Activated naive CD8-positive, alpha-beta T cell treated with anti-CD3 and anti-CD28 coated beads for 36 hours (primary cell): ENCODE data around the gene TTC34. TPM values are rescaled to one million over a fixed set of nuclear protein-coding genes. Genes with fewer than 3 reads are reported as not detected.
"Not testable (repeated sequence)": the region's sequence is repeated elsewhere in the genome, so short reads cannot be mapped to it uniquely, and the experiment has no call there.

Source experiments
- DNase-seq: peaks from one replicate; pipeline ENCODE4 v3.0.0; 2021
- H3K27ac Mint-ChIP-seq: one replicate; pipeline ENCODE4 v1.8.0; 2022; ENCODE audit warnings: mild to moderate bottlenecking, moderate library complexity, mixed read lengths
- H3K27me3 Mint-ChIP-seq: one replicate; pipeline ENCODE4 v1.8.0; 2022; ENCODE audit warnings: mild to moderate bottlenecking, mixed read lengths
- H3K36me3 Mint-ChIP-seq: one replicate; pipeline ENCODE4 v1.8.0; 2021; ENCODE audit warnings: mild to moderate bottlenecking, mixed read lengths
- H3K4me1 Mint-ChIP-seq: one replicate; pipeline ENCODE4 v1.8.0; 2021; ENCODE audit warnings: mixed read lengths
- H3K4me3 Mint-ChIP-seq: one replicate; pipeline ENCODE4 v1.8.0; 2022; ENCODE audit warnings: mild to moderate bottlenecking, moderate library complexity, mixed read lengths
- H3K9me3 Mint-ChIP-seq: one replicate; pipeline ENCODE4 v1.8.0; 2022; ENCODE audit warnings: mixed read lengths
- total RNA-seq, 2 experiments: library from RNA; stranded (reverse); gene quantifications; one replicate each; pipeline ENCODE4 v1.2.3, GENCODE V29; 2021

TTC34 gene
- total RNA-seq, 2 experiments from 2014 or later: 0.48 to 0.58 TPM

- Mint-ChIP-seq H3K9me3 (no peaks in the 10 kb centered on the region), H3K36me3 (no peaks in the 10 kb centered on the region), H3K4me3 (no peak overlapping the region), H3K4me1 (peaks cover 2% of the 10 kb centered on the region), H3K27ac (no peak overlapping the region), H3K27me3 (peaks cover 16% of the 10 kb centered on the region)
- DNase-seq: no peak
Observed at GRCh38 chr1:2799811-2800663, 1.5 kb downstream of the TTC34 start.

GRCh38 chr1:2798958-2799357 lies 2.5 kb downstream of the TTC34 start:
- H3K27ac Mint-ChIP-seq, H3K9me3 Mint-ChIP-seq, H3K4me3 Mint-ChIP-seq, H3K36me3 Mint-ChIP-seq, DNase-seq, H3K4me1 Mint-ChIP-seq: not testable (repeated sequence)
- peaks cover 20% of the 10 kb centered on the region for H3K27me3 Mint-ChIP-seq

GRCh38 chr1:2797741-2798016 lies 3.8 kb downstream of the TTC34 start:
- Mint-ChIP-seq H3K27me3 (peaks cover 30% of the 10 kb centered on the region), H3K4me3 (no peak overlapping the region), H3K36me3 (no peaks in the 10 kb centered on the region), H3K9me3 (peaks cover 10% of the 10 kb centered on the region), H3K27ac (no peak overlapping the region), H3K4me1 (peaks cover 2% of the 10 kb centered on the region)
- no peak for DNase-seq

- Mint-ChIP-seq H3K4me3 (no peak overlapping the region), H3K36me3 (no peaks in the 10 kb centered on the region), H3K27ac (no peak overlapping the region), H3K9me3 (peaks cover 14% of the 10 kb centered on the region), H3K27me3 (peaks cover 35% of the 10 kb centered on the region), H3K4me1 (peaks cover 2% of the 10 kb centered on the region)
- DNase-seq: no peak
Observed at GRCh38 chr1:2796890-2797740, 4.4 kb downstream of the TTC34 start.

GRCh38 chr1:2795926-2796325 lies 5.6 kb downstream of the TTC34 start:
- DNase-seq: no peak
- Mint-ChIP-seq H3K27me3 (peaks cover 47% of the 10 kb centered on the region), H3K9me3 (peaks cover 15% of the 10 kb centered on the region), H3K4me3 (no peak overlapping the region), H3K27ac (no peak overlapping the region), H3K4me1 (no peaks in the 10 kb centered on the region), H3K36me3 (no peaks in the 10 kb centered on the region)

GRCh38 chr1:2791027-2791760 lies 10.3 kb downstream of the TTC34 start:
- no peak overlapping the region for H3K4me3 Mint-ChIP-seq
- no peaks in the 10 kb centered on the region for H3K36me3 Mint-ChIP-seq
- H3K9me3 Mint-ChIP-seq: peaks cover 15% of the 10 kb centered on the region
- H3K27ac Mint-ChIP-seq: no peak overlapping the region
- peaks cover 56% of the 10 kb centered on the region for H3K27me3 Mint-ChIP-seq
- H3K4me1 Mint-ChIP-seq: peaks cover 2% of the 10 kb centered on the region
- DNase-seq: no peak

- no peaks in the 10 kb centered on the region for H3K36me3 Mint-ChIP-seq
- peaks cover 56% of the 10 kb centered on the region for H3K27me3 Mint-ChIP-seq
- DNase-seq: no peak
- H3K4me1 Mint-ChIP-seq: peaks cover 2% of the 10 kb centered on the region
- H3K4me3 Mint-ChIP-seq: no peak overlapping the region
- peaks cover 15% of the 10 kb centered on the region for H3K9me3 Mint-ChIP-seq
- no peak overlapping the region for H3K27ac Mint-ChIP-seq
Observed at GRCh38 chr1:2789986-2790581, 11.4 kb downstream of the TTC34 start.

- Mint-ChIP-seq H3K36me3 (no peaks in the 10 kb centered on the region), H3K27me3 (peaks cover 53% of the 10 kb centered on the region), H3K4me3 (no peak overlapping the region), H3K27ac (no peak overlapping the region), H3K4me1 (peaks cover 2% of the 10 kb centered on the region), H3K9me3 (peaks cover 13% of the 10 kb centered on the region)
- DNase-seq: no peak
Observed at GRCh38 chr1:2789164-2789985, 12.1 kb downstream of the TTC34 start.

- H3K27ac Mint-ChIP-seq: no peak overlapping the region
- H3K9me3 Mint-ChIP-seq: peaks cover 11% of the 10 kb centered on the region
- H3K36me3 Mint-ChIP-seq: no peaks in the 10 kb centered on the region
- H3K27me3 Mint-ChIP-seq: peaks cover 49% of the 10 kb centered on the region
- peaks cover 2% of the 10 kb centered on the region for H3K4me1 Mint-ChIP-seq
- H3K4me3 Mint-ChIP-seq: no peak overlapping the region
- DNase-seq: no peak
Observed at GRCh38 chr1:2788506-2789163, 12.9 kb downstream of the TTC34 start.

GRCh38 chr1:2787163-2787911 lies 14.2 kb downstream of the TTC34 start:
- Mint-ChIP-seq H3K9me3 (peaks cover 7% of the 10 kb centered on the region), H3K4me3 (no peak overlapping the region), H3K27ac (peak overlapping the region; percentile 13), H3K27me3 (peaks cover 41% of the 10 kb centered on the region), H3K4me1 (peaks cover 2% of the 10 kb centered on the region), H3K36me3 (no peaks in the 10 kb centered on the region)
- no peak for DNase-seq

- Mint-ChIP-seq H3K4me1 (peaks cover 2% of the 10 kb centered on the region), H3K36me3 (no peaks in the 10 kb centered on the region), H3K4me3 (no peak overlapping the region), H3K9me3 (peaks cover 10% of the 10 kb centered on the region), H3K27me3 (peaks cover 39% of the 10 kb centered on the region), H3K27ac (no peak overlapping the region)
- peak; percentile 62 for DNase-seq
Observed at GRCh38 chr1:2786329-2787162, 14.9 kb downstream of the TTC34 start.

- DNase-seq: no peak
- H3K36me3 Mint-ChIP-seq: no peaks in the 10 kb centered on the region
- H3K4me1 Mint-ChIP-seq: peaks cover 2% of the 10 kb centered on the region
- peaks cover 39% of the 10 kb centered on the region for H3K27me3 Mint-ChIP-seq
- no peak overlapping the region for H3K27ac Mint-ChIP-seq
- no peak overlapping the region for H3K4me3 Mint-ChIP-seq
- peaks cover 14% of the 10 kb centered on the region for H3K9me3 Mint-ChIP-seq
Observed at GRCh38 chr1:2785631-2786328, 15.7 kb downstream of the TTC34 start.
